Right lung (tissue), 5 donors: ENCODE data around the gene KRTAP12-3. TPM values are rescaled to one million over a fixed set of nuclear protein-coding genes. Genes with fewer than 3 reads are reported as not detected.

Experiments
- DNase-seq, 2 donors: peaks; one replicate each; pipeline ENCODE4 v3.0.0-alpha.2; 2013
- polyA plus RNA-seq, 5 donors: library from polyadenylated mRNA; unstranded; fragments of 120-200 nt; gene quantifications; one replicate each; pipeline versions ENCODE4 v1.2.1 to v1.2.3, GENCODE V29; 2013; ENCODE audit warnings: inconsistent platforms in 1 of 5, low replicate concordance in 1 of 5; ENCODE audit not compliant: insufficient read length in 5 of 5, insufficient read depth in 1 of 5

Gene KRTAP12-3
- polyA plus RNA-seq, 5 donors, result not detected

- DNase-seq, result no peak
Observed at GRCh38 chr21:44702973-44703730, 45.4 kb downstream of the KRTAP12-3 start.

- no peak for DNase-seq
Observed at GRCh38 chr21:44703731-44704635, 46.3 kb downstream of the KRTAP12-3 start.

GRCh38 chr21:44704636-44705001, 46.9 kb downstream of the KRTAP12-3 start:
- DNase-seq, result no peak

- DNase-seq, result no peak
Observed at GRCh38 chr21:44706026-44706705, 48.4 kb downstream of the KRTAP12-3 start.

- DNase-seq, result no peak
Observed at GRCh38 chr21:44706706-44707581, 49.2 kb downstream of the KRTAP12-3 start.

Other genes with a start within 250 kb of the KRTAP12-3 start
- gene LRRC3, start 202.4 kb upstream of the KRTAP12-3 start, polyA plus RNA-seq, result 1 to 10 TPM; 4.2 to 6.6 (median 5.9) TPM
- not detected for gene KRTAP10-1, start 117.7 kb upstream of the KRTAP12-3 start, polyA plus RNA-seq
- not detected for gene KRTAP10-2, start 106.4 kb upstream of the KRTAP12-3 start, polyA plus RNA-seq
- gene KRTAP10-3, start 99.1 kb upstream of the KRTAP12-3 start, polyA plus RNA-seq, result not detected
- gene KRTAP10-4, start 84.2 kb upstream of the KRTAP12-3 start, polyA plus RNA-seq, result not detected
- not detected for gene KRTAP10-5, start 77.3 kb upstream of the KRTAP12-3 start, polyA plus RNA-seq
- not detected for gene KRTAP10-6, start 65.4 kb upstream of the KRTAP12-3 start, polyA plus RNA-seq
- gene KRTAP10-7, start 57.3 kb upstream of the KRTAP12-3 start, polyA plus RNA-seq, result not detected
- gene KRTAP10-8, start 45.9 kb upstream of the KRTAP12-3 start, polyA plus RNA-seq, result not detected
- not detected for gene KRTAP10-9, start 30.8 kb upstream of the KRTAP12-3 start, polyA plus RNA-seq
- gene KRTAP10-10, start 20.6 kb upstream of the KRTAP12-3 start, polyA plus RNA-seq, result not detected
- gene KRTAP10-11, start 11.5 kb upstream of the KRTAP12-3 start, polyA plus RNA-seq, result not detected
- not detected for gene KRTAP12-4, start 3.3 kb upstream of the KRTAP12-3 start, polyA plus RNA-seq
- gene KRTAP12-2, start 9.0 kb downstream of the KRTAP12-3 start, polyA plus RNA-seq, result not detected
- not detected for gene KRTAP12-1, start 24.2 kb downstream of the KRTAP12-3 start, polyA plus RNA-seq
- gene KRTAP10-12, start 39.2 kb downstream of the KRTAP12-3 start, polyA plus RNA-seq, result not detected
- 1 to 10 TPM; 2.0 to 4.4 (median 3.0) TPM for gene TSPEAR, start 53.6 kb downstream of the KRTAP12-3 start, polyA plus RNA-seq
- gene UBE2G2, start 143.9 kb downstream of the KRTAP12-3 start, polyA plus RNA-seq, result 100 to 1,000 TPM; 110 to 155 (median 135) TPM
- 100 to 1,000 TPM; 116 to 138 (median 124) TPM for gene SUMO3, start 160.1 kb downstream of the KRTAP12-3 start, polyA plus RNA-seq
- gene PTTG1IP, start 215.8 kb downstream of the KRTAP12-3 start, polyA plus RNA-seq, result 100 to 1,000 TPM; 190 to 221 (median 212) TPM